GM18858 (cell line): ENCODE measurements around the gene SYT17.

Experiments used
- ATAC-seq: cut with Tn5 transposase; IDR thresholded peaks from one replicate; pipeline ENCODE4 v1.9.1; 2021; ENCODE audit not compliant: unreplicated experiment

Gene SYT17, protein sequence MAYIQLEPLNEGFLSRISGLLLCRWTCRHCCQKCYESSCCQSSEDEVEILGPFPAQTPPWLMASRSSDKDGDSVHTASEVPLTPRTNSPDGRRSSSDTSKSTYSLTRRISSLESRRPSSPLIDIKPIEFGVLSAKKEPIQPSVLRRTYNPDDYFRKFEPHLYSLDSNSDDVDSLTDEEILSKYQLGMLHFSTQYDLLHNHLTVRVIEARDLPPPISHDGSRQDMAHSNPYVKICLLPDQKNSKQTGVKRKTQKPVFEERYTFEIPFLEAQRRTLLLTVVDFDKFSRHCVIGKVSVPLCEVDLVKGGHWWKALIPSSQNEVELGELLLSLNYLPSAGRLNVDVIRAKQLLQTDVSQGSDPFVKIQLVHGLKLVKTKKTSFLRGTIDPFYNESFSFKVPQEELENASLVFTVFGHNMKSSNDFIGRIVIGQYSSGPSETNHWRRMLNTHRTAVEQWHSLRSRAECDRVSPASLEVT

DNA sequence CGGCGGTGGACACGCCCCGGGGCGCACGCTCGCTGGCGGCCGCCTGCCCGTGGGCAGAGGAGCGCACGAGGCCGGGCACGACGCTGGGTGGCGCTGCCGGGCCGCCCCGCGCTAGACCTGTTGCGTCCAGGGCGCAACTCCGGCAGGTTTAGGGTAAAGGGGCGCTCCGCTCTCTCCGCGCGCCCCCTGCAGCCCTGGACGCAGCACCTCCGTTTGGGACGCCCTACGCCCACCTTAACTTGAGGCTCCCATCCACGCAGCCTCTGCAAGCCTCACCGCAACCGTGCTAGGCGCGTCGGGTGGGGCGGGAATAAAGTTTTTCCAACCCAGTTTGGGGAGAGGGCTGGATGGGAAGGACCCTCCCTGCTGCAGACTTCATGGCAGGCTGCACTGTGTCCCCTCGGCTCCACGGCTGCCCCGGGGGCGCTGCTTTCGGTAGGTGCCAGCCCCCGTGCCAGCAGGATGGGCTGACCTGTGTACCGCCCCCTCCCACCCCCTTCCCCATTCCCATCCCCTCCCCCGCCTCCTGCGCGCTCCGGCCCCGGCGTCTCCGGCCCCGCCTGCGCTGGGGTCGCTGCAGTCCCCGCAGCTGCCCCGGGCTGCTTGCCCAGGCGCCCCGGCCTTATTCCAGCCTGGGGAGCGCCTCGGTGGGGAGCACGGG is at the start of gene SYT17:
TSS of gene SYT17 (plus strand) at position 531 of the 661 bp plus-strand sequence. CDS start 407 bp downstream, outside the sequence.
- no peak for ATAC-seq

DNA sequence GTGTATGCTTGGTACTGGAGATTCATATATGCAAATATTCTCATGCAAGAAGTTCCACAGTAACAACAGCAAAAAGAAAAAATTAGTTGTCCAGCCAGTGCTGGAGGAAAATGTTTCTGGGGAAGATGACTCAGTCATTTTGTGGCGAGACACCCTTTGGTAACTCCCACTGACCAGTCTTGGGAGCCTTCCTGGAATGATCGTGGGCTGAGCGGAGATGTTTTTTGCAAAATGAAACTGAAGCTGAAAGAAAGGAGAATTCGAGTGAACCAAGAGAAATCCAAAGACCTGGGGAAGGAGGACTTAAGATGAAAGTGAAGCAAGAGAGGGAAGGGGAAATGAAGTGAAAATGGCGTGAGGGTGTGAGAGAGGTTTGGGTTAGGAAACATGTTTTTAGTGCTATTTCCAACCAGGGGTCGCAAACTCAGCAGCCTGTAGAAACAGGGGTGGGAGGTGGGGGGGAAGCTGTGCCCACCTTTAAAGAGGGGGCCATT is 49.1 kb upstream of the SYT17 start:
- ATAC-seq: no peak

DNA sequence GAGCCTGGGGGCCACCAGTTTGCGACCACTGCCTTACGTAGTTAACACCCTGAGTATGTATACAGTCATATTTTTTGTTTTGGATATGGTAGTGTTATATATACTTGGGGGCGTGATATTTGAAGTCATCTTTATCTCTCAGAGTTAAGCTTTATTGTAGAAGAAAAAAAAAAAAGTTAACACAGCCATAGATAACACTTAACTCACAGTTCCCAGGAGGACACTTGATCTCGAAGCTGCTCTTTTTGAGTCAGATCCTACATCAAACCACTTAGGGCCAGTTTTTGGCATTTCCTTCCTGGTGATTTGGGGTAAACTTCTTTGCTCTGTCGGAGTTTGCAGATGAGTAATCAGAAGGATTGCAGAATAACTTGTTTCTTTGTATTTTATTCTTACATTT is 48.5 kb upstream of the SYT17 start:
- ATAC-seq: no peak

DNA sequence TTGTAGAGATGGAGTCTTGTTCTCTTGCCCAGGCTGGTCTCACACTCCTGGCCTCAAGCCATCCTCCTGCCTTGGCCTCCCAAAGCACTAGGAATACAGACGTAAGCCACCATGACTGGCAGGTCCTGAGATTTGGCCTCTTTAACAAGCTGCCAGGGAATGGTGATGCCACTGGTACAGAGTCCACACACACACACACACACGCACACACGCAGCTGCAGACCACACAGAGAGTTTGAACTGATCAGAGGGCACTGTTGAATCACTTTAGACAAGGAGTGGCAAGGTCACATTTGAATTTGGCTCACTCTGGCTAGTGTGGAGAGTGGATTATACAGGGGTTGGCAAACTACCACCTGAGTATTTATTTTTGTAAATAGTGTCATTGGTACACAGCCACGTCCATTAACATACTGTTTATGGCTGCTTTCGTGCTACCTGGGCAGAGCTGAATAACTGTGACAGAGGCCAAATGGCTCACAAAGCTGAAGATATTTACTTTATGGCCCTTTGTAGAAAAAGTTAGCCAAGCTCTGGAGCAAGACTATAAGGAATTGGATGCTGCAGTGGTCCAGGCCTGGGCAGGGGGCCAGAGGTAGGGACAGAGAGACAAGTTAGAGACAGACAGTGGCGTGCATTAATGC is 44.4 kb upstream of the SYT17 start:
- no peak for ATAC-seq

DNA sequence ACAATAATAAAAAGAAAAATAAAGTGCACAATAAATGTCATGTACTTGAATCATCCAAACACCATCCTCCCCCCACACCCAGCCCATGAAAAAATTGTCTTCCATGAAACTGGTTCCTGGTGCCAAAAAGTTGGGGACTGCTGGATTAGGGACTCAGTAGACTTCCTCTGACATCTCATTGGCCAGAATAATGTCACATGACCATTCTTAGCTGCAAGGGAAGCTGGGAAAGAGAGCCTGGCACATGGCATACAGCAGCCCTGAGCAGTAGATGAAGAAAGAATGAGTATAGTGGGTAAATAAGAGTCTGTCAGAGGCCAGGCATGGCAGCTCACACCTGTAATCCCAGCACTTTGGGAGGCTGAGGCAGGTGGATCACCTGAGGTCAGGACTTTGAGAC is 41.7 kb upstream of the SYT17 start:
- ATAC-seq: no peak

DNA sequence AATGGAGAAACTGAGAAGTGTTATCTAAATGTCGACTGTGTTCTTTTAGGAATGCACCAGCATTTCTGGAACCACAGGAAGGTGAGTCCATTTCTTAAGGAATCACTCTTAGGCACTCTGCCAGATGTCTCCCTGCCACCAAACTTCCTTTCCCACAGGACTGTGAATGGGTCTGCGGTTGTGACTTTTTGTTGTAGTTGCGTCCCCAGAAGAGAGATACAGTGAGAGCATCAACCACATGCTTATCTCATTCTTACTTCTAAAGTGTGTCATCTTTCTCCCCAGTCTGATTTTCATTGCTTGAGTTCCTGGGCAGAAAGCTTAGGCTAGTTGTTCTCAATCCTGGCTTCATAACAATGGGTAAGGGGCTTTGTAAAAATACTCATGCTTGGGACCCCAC is 40.8 kb upstream of the SYT17 start:
- no peak for ATAC-seq

DNA sequence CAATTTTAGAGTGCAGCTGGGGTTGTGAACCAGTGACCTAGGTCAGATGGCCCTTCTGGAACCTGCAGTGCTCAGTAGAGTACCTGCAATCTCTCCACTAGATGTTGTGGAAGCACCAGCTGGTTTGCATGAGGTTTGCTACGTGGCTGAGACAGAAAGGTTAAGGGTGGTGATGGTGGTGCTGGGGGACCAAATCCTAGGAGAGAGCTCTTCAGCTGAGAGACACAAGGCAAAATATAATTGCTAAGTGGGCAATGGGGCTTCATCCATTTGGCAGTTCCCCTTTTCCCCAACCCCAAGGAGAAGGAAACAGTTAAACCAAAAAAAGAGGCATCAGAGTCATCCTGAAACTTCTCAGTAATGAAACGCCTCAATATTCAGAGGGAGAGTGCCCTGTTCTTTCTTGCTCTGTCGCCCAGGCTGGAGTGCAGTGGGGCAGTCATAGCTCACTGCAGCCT is 40.3 kb upstream of the SYT17 start:
- ATAC-seq: no peak

DNA sequence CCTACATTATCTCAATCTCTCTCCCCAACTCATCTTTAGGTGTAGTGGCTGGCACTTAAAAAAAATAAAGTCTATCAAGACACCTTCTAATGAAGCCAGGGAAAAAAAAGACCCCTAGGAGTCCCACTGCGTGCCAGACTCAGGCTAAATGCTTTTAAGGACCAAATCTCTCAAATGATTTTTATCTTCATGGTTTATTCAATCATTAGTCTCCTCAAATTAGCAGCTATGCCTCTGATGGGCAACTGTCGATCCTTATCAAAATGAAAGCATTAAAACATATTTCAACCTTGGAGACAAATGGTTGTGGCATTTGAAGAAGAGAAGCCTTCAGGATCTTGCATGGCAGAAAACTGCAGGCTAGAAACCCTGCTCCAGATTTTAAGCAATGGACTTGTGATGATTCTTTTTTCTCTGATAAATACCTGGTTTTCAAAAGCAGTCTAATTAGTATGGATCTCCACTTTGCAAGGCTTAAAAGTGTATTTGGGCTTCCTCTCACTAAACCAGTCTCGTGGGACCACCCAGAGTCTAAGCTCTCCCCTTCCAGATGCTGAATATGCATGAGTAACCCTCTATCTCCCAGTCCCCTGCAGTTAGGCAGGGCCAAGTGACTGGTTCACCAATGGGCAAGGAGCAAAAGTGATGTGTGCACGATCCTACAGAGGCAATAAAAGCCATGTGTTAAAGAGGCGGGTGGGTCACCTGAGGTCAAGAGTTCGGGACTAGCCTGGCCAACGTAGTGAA is 39.4 kb upstream of the SYT17 start:
- no peak for ATAC-seq

DNA sequence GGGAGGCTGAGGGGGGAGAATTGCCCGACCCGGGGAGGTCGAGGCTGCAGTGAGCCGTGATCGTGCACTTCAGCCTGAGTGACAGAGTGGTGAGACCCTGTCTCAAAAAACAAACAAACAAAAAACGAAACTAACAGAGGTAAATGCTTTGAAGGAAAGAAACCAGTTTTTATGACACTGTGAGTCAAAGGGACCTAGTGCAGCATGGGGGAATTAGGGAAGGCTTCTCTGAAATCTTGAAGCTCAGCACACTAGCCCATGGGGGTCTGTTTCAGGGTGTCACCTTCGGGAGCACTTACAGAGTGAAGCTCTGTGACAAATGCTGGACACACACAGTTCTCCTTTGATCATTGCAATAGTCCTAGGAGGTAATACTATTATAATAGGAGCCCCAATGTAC is 37.7 kb upstream of the SYT17 start:
- ATAC-seq: no peak

DNA sequence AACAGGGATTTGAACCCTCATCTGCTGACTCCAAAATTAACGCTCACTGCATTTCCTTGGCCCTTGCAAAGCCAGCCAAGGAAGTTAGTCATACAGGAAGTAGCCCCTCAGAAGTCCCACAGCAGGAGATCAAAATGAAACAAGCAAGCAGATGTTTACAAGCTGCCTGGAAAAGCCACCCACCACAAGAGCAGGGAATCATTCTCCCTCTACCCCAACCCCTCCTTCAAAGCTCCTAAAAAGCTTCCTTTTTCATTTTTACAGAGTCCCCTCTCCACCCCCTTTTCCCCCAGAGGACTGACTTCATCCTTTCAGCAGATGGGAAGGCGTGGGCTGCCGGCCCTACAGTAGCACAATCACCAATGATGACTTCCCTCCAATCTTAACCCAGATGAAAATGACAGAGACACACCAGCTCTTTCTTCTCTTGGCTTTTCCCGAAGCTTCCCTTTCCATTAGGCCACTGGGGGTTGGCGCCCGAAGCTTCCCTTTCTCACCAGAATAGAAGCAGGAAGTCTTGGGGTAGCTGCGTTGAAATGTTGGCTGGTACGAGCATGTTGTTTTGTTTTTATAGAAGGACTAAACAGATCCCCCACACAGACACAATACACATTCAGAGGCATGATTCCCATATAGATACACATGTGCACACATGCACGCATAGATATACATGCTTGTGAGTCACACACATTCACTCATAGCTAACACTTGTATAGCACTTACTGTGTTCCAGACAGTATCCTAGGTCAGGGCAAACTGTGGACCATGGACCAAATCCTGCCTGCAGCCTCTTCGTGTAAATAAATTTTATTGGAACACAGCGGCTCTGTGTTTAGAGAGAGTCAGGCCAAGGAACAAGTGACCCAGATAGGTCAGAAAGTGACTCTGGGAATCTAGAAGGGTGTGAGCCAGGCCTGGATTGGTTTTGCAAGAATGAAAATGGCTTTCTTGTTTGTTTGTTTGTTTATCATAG is 36.9 kb upstream of the SYT17 start:
- ATAC-seq: no peak

DNA sequence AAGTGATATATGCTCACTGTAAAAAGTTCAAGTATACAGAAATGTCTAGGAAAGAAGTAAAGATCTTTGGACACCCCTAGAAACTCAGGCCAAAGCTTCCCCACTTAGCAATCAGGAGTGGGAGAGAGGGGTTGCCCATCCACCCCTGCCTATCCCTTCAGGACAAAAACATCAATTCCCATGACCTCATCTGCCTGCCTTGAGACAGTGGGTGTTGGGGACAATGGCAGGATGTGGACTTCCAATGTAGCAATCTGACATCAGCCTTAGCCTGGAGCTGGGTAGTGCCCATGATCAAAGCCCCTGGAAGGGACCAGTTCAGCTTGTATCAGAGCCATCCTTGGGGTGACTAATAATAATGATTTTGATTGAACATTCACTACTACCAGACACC is 36.2 kb upstream of the SYT17 start:
- no peak for ATAC-seq

DNA sequence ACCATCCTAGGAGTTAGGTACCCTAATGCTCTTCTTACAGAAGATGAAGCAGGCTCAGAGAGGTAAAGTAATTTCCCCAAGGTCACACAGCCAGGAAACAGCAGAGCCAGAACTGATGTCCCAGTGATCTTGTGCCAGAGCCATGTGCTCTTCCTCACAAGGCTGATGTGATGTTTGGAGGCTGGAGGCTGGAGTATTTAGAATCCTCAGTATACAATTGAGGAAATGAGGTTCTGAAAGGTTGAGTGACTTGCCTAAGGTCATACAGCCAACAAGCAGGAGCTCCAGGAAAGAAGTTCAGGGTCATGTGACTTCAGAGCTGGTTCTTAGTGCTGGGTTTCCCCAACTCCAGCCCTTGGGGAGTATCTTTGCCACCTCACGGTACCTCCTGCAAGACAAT is 35.8 kb upstream of the SYT17 start:
- ATAC-seq: no peak

DNA sequence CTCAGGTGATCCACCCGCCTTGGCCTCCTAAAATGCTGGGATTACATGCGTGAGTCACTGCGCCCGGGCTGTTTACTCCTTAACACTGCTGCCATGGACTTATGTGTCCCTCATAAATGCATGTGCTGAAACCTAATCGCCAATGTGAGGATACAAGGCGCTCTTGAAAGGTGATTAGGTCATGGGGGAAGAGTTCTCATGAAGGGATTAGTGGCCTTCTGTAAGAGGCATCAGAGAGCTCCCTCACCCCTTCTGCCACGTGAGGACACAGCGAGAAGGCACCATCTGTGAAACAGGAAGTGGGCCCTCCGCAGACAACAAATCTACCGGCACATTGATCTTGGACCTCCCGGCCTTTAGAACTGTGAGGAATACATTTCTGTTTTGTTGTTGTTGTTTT is 35.1 kb upstream of the SYT17 start:
- ATAC-seq: no peak

DNA sequence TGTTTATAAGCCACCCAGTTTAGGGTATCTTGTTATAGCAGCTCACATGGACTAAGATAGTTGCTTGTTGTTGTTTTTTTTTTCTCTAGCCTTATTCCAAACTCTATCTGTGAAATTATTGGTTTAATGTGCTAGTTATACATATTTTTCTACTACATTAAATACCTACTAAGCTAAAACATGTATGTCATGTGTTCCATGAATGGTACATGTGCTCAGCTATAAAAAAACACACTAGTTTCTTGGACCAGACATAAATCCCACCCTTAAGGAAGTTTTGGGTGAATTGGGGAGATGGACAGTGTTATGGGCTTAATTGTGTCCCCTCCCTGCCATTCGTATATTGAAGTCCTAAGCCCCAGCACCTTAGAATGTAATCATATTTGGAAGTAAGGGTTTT is 34.4 kb upstream of the SYT17 start:
- ATAC-seq: no peak

DNA sequence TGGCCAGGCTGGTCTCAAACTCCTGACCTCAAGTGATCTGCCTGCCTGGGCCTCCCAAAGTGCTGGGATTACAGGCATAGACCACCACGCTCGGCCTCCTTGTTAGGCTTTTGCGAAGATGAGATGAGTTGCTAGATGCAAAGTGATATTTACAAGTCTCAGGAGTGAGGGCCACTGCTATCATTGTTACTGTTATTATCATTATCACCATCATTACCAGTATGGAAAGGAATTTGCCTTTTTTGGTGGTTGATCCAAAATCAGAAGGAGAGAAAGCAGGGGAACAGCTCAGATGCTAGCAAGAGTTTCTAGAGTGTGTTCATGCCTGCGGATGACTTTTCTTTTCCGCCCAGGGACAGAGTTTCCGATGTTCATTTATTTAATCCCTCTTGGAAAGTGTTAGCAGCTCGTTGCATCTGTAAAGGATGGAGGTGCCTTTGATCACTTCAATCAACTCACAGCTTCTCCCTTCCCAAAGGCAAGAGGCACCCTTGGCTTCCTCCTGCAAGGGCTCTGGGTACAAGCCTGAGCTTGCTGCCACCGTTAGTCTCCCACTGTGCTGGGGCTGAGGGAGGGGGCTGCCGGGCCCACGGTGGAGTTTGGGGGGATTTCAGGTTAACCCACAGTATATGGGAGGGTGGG is 32.7 kb upstream of the SYT17 start:
- ATAC-seq: no peak

DNA sequence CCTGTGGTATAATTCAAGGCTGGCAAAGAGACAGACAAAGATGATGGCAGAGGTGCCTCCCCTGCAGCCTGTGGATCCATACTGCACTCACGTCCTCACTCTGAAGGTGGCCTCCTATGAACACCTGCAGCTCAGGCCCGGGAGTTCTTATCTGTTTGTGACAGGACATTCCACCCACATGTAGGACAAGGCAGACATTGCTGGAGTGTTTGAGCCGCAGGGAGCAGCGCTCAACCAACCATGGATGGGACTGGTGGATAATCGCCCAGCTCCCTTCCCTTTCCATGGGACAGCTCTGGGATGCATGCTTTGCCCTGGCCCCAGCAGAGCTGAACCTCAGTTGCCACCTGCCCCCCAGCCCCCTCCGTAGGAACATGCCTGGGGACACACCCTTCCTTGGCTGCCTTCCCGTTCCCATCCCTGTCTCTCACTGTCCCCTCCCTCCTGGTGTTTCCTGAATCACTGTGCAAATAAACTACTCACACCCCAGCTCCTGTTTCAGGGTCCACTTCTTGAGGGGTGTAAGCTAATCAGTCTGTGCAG is 32.1 kb upstream of the SYT17 start:
- ATAC-seq: no peak

DNA sequence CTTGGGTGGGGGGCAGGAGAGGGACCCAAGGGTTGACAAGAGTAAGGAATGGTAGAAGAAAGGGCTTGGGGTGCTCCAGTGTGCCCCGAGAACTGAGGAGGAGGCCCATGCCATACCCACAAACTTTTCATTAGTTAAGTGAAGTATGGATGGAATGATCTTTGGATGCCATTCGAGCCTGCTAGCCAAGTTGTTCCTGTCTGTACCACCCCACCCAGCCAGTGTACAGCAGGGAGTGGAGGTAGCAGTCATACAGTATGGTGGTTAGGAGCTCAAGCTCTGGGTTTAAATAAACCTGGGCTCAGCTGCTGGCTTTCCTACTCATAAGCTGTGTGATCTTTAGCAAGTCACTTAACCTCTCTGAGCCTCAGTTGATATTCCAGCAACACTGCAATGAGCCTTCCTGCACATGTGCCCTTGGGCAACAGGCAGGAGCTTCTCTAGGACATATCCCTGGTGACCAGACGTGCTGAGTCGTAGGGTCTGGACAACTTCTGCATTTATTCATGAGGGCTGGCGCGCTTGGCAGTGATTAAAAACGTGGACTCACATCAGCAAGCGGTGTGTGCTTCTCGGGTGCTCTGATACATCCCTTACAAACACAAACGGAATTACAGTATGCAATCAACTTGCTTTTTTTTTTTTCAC is 31.4 kb upstream of the SYT17 start:
- no peak for ATAC-seq
